Measurements from ENCODE around the gene HTD2. TPM values are rescaled to one million over a fixed set of nuclear protein-coding genes. Genes with fewer than 3 reads are reported as not detected.

HTD2 gene
- total RNA-seq, 1 experiment from 2014 or later: 7.9 TPM

DNA sequence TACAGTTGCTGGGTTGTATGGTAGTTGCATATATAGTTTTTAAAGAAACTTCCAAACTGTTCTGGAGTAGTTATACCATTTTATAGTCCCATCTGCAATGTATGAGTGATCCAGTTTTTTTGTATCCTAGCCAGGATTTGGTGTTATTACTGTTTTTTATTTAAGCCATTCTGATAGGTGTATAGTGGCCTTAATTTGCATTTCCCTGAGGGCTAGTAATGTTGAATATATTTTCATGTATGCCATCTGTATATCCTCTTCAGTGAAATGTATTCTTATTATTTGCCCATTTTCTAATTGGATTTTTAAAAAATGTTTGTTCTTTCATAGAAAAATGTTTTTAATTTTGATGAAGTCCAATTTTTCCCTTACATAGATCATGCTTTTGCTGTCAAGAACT, 55.5 kb downstream of the HTD2 start:
- no TSS peak for BruUV-seq (replicated peaks)
- in situ Hi-C loops (cut with HindIII; ENCODE audit: low pct_unique_long_range_greater_than_20kb, low sequenced_read_pairs) (no loop called here), intact Hi-C loops (cut with micrococcal nuclease; ENCODE audit: unreplicated experiment) (no loop called here)
- ChIA-PET CTCF (no interaction called here), POLR2A (no interaction called here)
- H3K27ac ChIP-seq (ENCODE audit: low read length): no peak overlapping the region
- H3K36me3 ChIP-seq (ENCODE audit: control insufficient read depth, insufficient read depth, low read length): no peaks in the 10 kb centered on the region
- no peaks in the 10 kb centered on the region for H3K27me3 ChIP-seq (ENCODE audit: control insufficient read depth, insufficient read depth, low read length)
- no peak for DNase-seq (ENCODE audit: low read depth, low spot score)
- no peak for ATAC-seq
- no peaks in the 10 kb centered on the region for H3K9me3 ChIP-seq (ENCODE audit: control insufficient read depth, insufficient read depth, low read depth, low read length)
- H3K4me3 ChIP-seq (ENCODE audit: low read depth in 2 of 2, low read length in 2 of 2): no peak overlapping the region
- TF ChIP-seq, protein P1, sequence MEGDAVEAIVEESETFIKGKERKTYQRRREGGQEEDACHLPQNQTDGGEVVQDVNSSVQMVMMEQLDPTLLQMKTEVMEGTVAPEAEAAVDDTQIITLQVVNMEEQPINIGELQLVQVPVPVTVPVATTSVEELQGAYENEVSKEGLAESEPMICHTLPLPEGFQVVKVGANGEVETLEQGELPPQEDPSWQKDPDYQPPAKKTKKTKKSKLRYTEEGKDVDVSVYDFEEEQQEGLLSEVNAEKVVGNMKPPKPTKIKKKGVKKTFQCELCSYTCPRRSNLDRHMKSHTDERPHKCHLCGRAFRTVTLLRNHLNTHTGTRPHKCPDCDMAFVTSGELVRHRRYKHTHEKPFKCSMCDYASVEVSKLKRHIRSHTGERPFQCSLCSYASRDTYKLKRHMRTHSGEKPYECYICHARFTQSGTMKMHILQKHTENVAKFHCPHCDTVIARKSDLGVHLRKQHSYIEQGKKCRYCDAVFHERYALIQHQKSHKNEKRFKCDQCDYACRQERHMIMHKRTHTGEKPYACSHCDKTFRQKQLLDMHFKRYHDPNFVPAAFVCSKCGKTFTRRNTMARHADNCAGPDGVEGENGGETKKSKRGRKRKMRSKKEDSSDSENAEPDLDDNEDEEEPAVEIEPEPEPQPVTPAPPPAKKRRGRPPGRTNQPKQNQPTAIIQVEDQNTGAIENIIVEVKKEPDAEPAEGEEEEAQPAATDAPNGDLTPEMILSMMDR (IDR thresholded peaks at IDR 0.05): no peak
- no peak for TF ChIP-seq POLR2AphosphoS5 (IDR thresholded peaks at IDR 0.05; ENCODE audit: low read depth, low read length)
- TF ChIP-seq, protein P2, sequence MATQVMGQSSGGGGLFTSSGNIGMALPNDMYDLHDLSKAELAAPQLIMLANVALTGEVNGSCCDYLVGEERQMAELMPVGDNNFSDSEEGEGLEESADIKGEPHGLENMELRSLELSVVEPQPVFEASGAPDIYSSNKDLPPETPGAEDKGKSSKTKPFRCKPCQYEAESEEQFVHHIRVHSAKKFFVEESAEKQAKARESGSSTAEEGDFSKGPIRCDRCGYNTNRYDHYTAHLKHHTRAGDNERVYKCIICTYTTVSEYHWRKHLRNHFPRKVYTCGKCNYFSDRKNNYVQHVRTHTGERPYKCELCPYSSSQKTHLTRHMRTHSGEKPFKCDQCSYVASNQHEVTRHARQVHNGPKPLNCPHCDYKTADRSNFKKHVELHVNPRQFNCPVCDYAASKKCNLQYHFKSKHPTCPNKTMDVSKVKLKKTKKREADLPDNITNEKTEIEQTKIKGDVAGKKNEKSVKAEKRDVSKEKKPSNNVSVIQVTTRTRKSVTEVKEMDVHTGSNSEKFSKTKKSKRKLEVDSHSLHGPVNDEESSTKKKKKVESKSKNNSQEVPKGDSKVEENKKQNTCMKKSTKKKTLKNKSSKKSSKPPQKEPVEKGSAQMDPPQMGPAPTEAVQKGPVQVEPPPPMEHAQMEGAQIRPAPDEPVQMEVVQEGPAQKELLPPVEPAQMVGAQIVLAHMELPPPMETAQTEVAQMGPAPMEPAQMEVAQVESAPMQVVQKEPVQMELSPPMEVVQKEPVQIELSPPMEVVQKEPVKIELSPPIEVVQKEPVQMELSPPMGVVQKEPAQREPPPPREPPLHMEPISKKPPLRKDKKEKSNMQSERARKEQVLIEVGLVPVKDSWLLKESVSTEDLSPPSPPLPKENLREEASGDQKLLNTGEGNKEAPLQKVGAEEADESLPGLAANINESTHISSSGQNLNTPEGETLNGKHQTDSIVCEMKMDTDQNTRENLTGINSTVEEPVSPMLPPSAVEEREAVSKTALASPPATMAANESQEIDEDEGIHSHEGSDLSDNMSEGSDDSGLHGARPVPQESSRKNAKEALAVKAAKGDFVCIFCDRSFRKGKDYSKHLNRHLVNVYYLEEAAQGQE (IDR thresholded peaks at IDR 0.05; ENCODE audit: insufficient read depth in 1 of 2, low read depth in 2 of 2, low read length in 1 of 2): no peak
- TF ChIP-seq TCF7L2 (IDR thresholded peaks at IDR 0.05; ENCODE audit: low read depth, low read length): no peak
- TF ChIP-seq SIN3A (IDR thresholded peaks at IDR 0.05; ENCODE audit: borderline replicate concordance, insufficient read depth, low read depth, low read length): no peak
- H3K4me1 ChIP-seq (ENCODE audit: control insufficient read depth, insufficient read depth, low read length): no peaks in the 10 kb centered on the region

DNA sequence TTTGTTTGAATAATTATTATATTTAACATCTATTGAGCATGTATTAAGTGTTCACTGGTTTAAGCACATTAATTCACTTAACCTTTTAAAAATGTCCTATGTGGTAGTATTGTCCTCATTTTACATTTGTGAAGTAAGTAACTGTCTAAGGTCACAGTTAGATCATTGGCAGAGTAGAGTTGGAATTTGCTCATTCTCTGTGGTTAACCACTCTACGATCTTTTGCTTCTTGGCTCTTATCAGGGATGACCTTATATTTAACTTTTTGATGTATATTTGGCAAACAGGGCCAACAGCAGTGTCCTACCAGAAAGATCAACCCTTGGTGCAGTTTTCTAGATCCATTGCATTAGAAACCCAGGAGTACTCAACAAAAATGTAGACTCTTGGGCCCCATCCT, 60.4 kb downstream of the HTD2 start:
- ChIA-PET CTCF (no interaction called here), POLR2A (no interaction called here)
- ATAC-seq (no peak), DNase-seq (ENCODE audit: low read depth, low spot score) (no peak)
- no TSS peak for BruUV-seq (replicated peaks)
- Histone ChIP-seq H3K27me3 (ENCODE audit: control insufficient read depth, insufficient read depth, low read length) (no peaks in the 10 kb centered on the region), H3K4me1 (ENCODE audit: control insufficient read depth, insufficient read depth, low read length) (no peaks in the 10 kb centered on the region), H3K27ac (ENCODE audit: low read length) (no peak overlapping the region), H3K9me3 (ENCODE audit: control insufficient read depth, insufficient read depth, low read depth, low read length) (no peaks in the 10 kb centered on the region), H3K4me3 (ENCODE audit: low read depth in 2 of 2, low read length in 2 of 2) (no peak overlapping the region), H3K36me3 (ENCODE audit: control insufficient read depth, insufficient read depth, low read length) (no peaks in the 10 kb centered on the region)
- in situ Hi-C loops (cut with HindIII; ENCODE audit: low pct_unique_long_range_greater_than_20kb, low sequenced_read_pairs) (no loop called here), intact Hi-C loops (cut with micrococcal nuclease; ENCODE audit: unreplicated experiment) (no loop called here)
- TF ChIP-seq, protein P2 (IDR thresholded peaks at IDR 0.05; ENCODE audit: insufficient read depth in 1 of 2, low read depth in 2 of 2, low read length in 1 of 2): no peak
- TF ChIP-seq, protein P1 (IDR thresholded peaks at IDR 0.05): no peak
- no peak for TF ChIP-seq SIN3A (IDR thresholded peaks at IDR 0.05; ENCODE audit: borderline replicate concordance, insufficient read depth, low read depth, low read length)
- TF ChIP-seq TCF7L2 (IDR thresholded peaks at IDR 0.05; ENCODE audit: low read depth, low read length): no peak
- TF ChIP-seq POLR2AphosphoS5 (IDR thresholded peaks at IDR 0.05; ENCODE audit: low read depth, low read length): no peak

All from Panc1 (cell line).